ENCODE data around the gene KLRB1.
"Not testable (repeated sequence)": the region's sequence is repeated elsewhere in the genome, so short reads cannot be mapped to it uniquely, and the experiment has no call there.

The KLRB1 gene

DNA sequence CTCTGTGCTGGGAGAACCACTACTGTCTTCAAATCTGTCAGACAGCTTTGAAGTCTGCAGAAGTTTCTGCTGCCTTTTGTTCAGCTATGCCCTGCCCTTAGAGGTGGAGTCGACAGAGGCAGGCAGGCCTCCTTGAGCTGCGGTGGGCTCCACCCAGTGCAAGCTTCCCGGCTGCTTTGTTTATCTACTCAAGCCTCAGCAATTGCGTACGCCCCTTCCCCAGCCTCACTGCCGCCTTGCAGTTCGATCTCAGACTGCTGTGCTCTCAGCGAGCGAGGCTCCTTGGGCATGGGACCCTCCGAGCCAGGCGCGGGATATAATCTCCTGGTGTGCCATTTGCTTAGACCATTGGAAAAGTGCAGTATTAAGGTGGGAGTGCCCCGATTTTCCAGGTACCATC lies 25.1 kb upstream of the KLRB1 start:
- DNase-seq: no peak
- in situ Hi-C loops (cut with HindIII; ENCODE audit: low pct_ligation_motif_present, low sequenced_read_pairs): loop anchor here (10.0 kb wide), 1 partner anchor 72 kb away; no protein-coding TSS in a partner anchor

DNA sequence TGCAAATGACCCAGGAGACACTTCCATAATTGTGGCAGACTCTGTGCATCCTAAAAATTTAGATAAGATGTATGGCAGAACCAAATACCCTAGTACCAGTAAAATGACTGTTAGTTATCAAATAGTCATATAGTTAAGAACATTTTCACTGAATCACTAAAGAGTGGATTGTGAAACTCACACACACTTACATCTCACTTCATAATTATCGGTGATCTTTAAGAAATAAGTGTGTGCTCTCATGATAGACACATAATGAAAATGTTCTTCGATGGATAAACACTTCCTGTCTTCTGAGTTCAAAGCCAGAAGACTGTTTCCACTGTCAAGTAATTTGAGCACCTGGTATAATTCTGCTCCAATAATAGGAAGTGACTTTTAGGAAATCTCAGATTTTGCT lies 19.1 kb upstream of the KLRB1 start:
- no peak for DNase-seq

More for the DNA sequence above, 25.1 kb upstream of the KLRB1 start:
- no peak overlapping the region for H3K4me3 ChIP-seq (ENCODE audit: low read depth, low read length)
- H3K36me3 ChIP-seq (replicated peaks): no peaks in the 10 kb centered on the region
- TF ChIP-seq, protein P1, sequence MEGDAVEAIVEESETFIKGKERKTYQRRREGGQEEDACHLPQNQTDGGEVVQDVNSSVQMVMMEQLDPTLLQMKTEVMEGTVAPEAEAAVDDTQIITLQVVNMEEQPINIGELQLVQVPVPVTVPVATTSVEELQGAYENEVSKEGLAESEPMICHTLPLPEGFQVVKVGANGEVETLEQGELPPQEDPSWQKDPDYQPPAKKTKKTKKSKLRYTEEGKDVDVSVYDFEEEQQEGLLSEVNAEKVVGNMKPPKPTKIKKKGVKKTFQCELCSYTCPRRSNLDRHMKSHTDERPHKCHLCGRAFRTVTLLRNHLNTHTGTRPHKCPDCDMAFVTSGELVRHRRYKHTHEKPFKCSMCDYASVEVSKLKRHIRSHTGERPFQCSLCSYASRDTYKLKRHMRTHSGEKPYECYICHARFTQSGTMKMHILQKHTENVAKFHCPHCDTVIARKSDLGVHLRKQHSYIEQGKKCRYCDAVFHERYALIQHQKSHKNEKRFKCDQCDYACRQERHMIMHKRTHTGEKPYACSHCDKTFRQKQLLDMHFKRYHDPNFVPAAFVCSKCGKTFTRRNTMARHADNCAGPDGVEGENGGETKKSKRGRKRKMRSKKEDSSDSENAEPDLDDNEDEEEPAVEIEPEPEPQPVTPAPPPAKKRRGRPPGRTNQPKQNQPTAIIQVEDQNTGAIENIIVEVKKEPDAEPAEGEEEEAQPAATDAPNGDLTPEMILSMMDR (IDR thresholded peaks at IDR 0.05; ENCODE audit: low read depth, low read length, missing control alignments): no peak
- no peaks in the 10 kb centered on the region for H3K27me3 ChIP-seq (replicated peaks)
- no peak overlapping the region for H3K27ac ChIP-seq

DNA sequence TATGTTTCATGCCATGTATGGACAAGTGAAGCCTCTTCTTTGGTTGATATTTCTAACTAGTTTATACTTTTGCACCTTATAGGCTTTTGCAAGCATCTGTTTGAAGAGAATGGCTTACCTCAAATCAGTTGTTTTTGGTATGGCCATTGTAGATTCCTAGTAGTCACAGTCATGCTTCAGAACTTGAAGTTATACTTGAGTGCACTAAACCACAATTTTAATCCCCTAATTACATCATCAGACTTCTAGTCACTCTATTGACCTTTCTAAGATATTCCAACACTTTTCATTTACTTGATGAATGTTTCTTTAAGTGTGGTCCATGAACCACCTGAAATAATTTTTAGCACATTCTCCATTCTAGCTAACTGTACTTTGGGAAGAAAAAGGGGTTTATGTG lies 18.6 kb upstream of the KLRB1 start:
- Histone ChIP-seq H3K27me3 (replicated peaks) (no peaks in the 10 kb centered on the region), H3K36me3 (replicated peaks) (no peaks in the 10 kb centered on the region), H3K4me3 (ENCODE audit: low read depth, low read length) (no peak overlapping the region), H3K27ac (no peak overlapping the region)
- TF ChIP-seq, protein P1 (IDR thresholded peaks at IDR 0.05; ENCODE audit: low read depth, low read length, missing control alignments): no peak
- in situ Hi-C loops (cut with HindIII; ENCODE audit: low pct_ligation_motif_present, low sequenced_read_pairs): no loop called here
- no peak for DNase-seq

More for the DNA sequence above, 19.1 kb upstream of the KLRB1 start:
- TF ChIP-seq, protein P1 (IDR thresholded peaks at IDR 0.05; ENCODE audit: low read depth, low read length, missing control alignments): no peak
- Histone ChIP-seq H3K27ac (no peak overlapping the region), H3K27me3 (replicated peaks) (no peaks in the 10 kb centered on the region), H3K36me3 (replicated peaks) (no peaks in the 10 kb centered on the region), H3K4me3 (ENCODE audit: low read depth, low read length) (no peak overlapping the region)
- in situ Hi-C loops (cut with HindIII; ENCODE audit: low pct_ligation_motif_present, low sequenced_read_pairs): no loop called here

DNA sequence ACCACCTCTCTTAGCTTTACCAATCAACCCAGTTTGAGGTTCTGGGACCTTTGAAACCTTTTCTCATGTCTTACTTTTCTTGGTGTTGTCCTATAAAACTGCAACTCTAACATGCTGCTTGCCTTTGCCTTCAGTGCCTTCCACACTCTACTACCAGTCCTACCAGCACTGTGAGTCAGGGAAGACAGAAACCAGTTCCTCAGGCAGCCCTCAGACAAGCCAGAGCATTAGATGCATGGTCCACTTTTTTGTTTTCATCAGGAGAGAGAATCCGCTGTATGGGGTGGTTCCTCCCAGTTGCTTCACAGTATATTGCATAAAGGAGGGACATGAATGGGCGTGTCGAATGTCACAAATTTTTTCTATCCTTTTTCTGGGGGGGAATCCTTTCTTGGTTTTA lies 17.3 kb upstream of the KLRB1 start:
- H3K27ac ChIP-seq: no peak overlapping the region
- in situ Hi-C loops (cut with HindIII; ENCODE audit: low pct_ligation_motif_present, low sequenced_read_pairs): no loop called here
- DNase-seq: no peak
- no peaks in the 10 kb centered on the region for H3K36me3 ChIP-seq (replicated peaks)
- no peak overlapping the region for H3K4me3 ChIP-seq (ENCODE audit: low read depth, low read length)
- TF ChIP-seq, protein P1 (IDR thresholded peaks at IDR 0.05; ENCODE audit: low read depth, low read length, missing control alignments): no peak
- H3K27me3 ChIP-seq (replicated peaks): no peaks in the 10 kb centered on the region

DNA sequence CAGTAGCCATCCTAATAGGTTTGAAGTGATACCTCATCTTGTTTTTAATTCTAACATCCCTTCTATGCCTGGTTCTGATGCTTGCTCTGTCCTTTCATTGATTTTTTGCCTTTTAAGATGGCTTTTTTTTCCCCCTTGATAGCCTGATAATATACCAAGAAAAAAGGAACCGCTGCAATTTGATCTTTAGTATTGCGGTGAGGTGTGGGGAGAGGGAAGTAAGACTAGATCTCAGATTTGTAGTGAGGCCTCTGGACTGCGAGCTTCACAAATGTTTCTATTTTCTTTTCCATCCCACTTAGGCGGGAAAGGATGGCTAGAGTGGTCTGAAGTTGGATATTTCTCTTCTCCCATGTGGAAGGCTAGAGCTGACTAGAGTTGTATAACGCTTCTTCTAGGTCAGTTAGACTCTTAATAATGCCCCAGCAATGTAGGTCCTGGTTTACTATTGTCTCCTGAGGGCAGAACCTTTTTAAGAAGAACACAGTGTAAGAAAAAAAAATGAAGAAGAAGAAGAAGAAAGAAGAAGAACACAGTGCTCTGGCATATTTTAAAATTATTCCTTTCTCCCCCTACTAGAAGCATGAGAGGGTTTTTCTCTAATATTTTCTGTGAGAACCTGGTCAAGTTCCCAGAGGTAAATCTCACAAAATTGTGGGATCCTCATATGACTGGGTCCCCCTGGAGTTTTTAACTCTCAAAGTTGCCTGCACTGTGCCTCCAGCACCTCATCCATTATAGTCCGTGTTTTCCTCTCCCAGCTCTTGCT lies 11.9 kb upstream of the KLRB1 start:
- DNase-seq: no peak
- in situ Hi-C loops (cut with HindIII; ENCODE audit: low pct_ligation_motif_present, low sequenced_read_pairs): no loop called here
- Histone ChIP-seq H3K4me3 (ENCODE audit: low read depth, low read length) (no peak overlapping the region), H3K27me3 (replicated peaks) (no peaks in the 10 kb centered on the region), H3K27ac (no peak overlapping the region), H3K36me3 (replicated peaks) (no peaks in the 10 kb centered on the region)
- TF ChIP-seq, protein P1 (IDR thresholded peaks at IDR 0.05; ENCODE audit: low read depth, low read length, missing control alignments): no peak

DNA sequence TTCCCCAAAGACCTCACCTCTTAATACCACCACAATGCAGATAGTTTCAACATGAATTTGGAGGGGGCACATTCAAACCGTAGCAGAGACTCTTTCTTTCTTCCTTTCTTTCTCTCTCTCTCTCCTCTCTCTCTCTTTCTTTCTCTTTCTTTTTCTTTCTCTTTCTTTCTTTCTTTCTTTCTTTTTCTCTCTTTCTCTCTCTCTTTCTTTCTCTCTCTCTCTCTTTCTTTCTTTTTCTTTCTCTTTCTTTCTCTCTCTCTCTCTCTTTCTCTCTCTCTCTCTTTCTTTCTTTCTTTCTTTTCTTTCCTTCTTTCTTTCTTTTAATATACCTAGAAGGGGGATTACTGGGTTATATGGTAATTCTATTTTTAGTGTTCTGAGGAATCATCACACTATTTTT lies 11.2 kb upstream of the KLRB1 start:
- H3K27me3 ChIP-seq (replicated peaks); DNase-seq; in situ Hi-C loops (cut with HindIII; ENCODE audit: low pct_ligation_motif_present, low sequenced_read_pairs); H3K36me3 ChIP-seq (replicated peaks); H3K27ac ChIP-seq; H3K4me3 ChIP-seq (ENCODE audit: low read depth, low read length): not testable (repeated sequence)
